Activated CD4-positive, alpha-beta memory T cell treated with anti-CD3 and anti-CD28 coated beads for 36 hours (primary cell): Measurements from ENCODE around the gene RIMS4. TPM values are rescaled to one million over a fixed set of nuclear protein-coding genes. Genes with fewer than 3 reads are reported as not detected.

Source experiments
- CTCF ChIA-PET: fragments of 350-600 bp; sonication (Branson Sonifier 250); formaldehyde crosslinking; loops from one replicate; lab custom pipeline; 2021; ENCODE audit warnings: antibody characterized with exemption, inconsistent platforms; lab: Charles Lee
- POLR2A ChIA-PET: fragments of 350-600 bp; sonication (Branson Sonifier 250); formaldehyde crosslinking; loops from one replicate; lab custom pipeline; 2021; ENCODE audit warnings: antibody characterized with exemption; lab: Charles Lee
- DNase-seq: peaks from one replicate; pipeline ENCODE4 v3.0.0-alpha.2; 2020
- H3K27ac Mint-ChIP-seq: one replicate; pipeline ENCODE4 v1.8.0; 2021; ENCODE audit warnings: mixed read lengths
- H3K27me3 Mint-ChIP-seq: one replicate; pipeline ENCODE4 v1.8.0; 2021; ENCODE audit warnings: mixed read lengths
- H3K36me3 Mint-ChIP-seq: one replicate; pipeline ENCODE4 v1.8.0; 2021; ENCODE audit warnings: mixed read lengths
- H3K4me1 Mint-ChIP-seq: one replicate; pipeline ENCODE4 v1.8.0; 2021; ENCODE audit warnings: low read depth, mixed read lengths
- H3K4me3 Mint-ChIP-seq: one replicate; pipeline ENCODE4 v1.8.0; 2021; ENCODE audit warnings: mild to moderate bottlenecking, mixed read lengths
- H3K9me3 Mint-ChIP-seq: one replicate; pipeline ENCODE4 v1.8.0; 2021; ENCODE audit warnings: mixed read lengths
- intact Hi-C: fragments of 100-400 bp; cut with micrococcal nuclease; formaldehyde crosslinking; loops from one replicate; pipeline ENCODE4 v1.15.1; 2023
- total RNA-seq, 2 experiments: library from RNA; stranded (reverse); gene quantifications; one replicate each; pipeline ENCODE4 v1.2.3, GENCODE V29; 2021

The RIMS4 gene
- total RNA-seq, 2 experiments from 2014 or later = not detected

GRCh38 chr20:44805335-44805978 is 4.9 kb downstream of the RIMS4 start:
- Mint-ChIP-seq H3K27me3 (peaks cover 32% of the 10 kb centered on the region), H3K27ac (no peak overlapping the region), H3K9me3 (no peaks in the 10 kb centered on the region), H3K36me3 (no peaks in the 10 kb centered on the region), H3K4me3 (no peak overlapping the region), H3K4me1 (no peaks in the 10 kb centered on the region)
- ChIA-PET CTCF (no interaction called here), POLR2A (no interaction called here)
- intact Hi-C loops = loop anchor here (10.0 kb wide), 1 partner anchor 59 kb away; no protein-coding TSS in a partner anchor
- DNase-seq = no peak

- intact Hi-C loops = loop anchor here (10.0 kb wide), 1 partner anchor 61 kb away; no protein-coding TSS in a partner anchor
- Mint-ChIP-seq H3K4me3 (no peak overlapping the region), H3K27ac (no peak overlapping the region), H3K9me3 (no peaks in the 10 kb centered on the region), H3K4me1 (no peaks in the 10 kb centered on the region), H3K27me3 (peaks cover 19% of the 10 kb centered on the region), H3K36me3 (no peaks in the 10 kb centered on the region)
- POLR2A ChIA-PET = no interaction called here
- CTCF ChIA-PET = no interaction called here
- DNase-seq = no peak
Measured at GRCh38 chr20:44803383-44803941, 6.9 kb downstream of the RIMS4 start.

GRCh38 chr20:44802702-44803101 is 7.6 kb downstream of the RIMS4 start:
- no peak for DNase-seq
- H3K27ac Mint-ChIP-seq = no peak overlapping the region
- CTCF ChIA-PET = no interaction called here
- H3K27me3 Mint-ChIP-seq = peaks cover 11% of the 10 kb centered on the region
- no peak overlapping the region for H3K4me3 Mint-ChIP-seq
- H3K4me1 Mint-ChIP-seq = no peaks in the 10 kb centered on the region
- intact Hi-C loops = loop anchor here (10.0 kb wide), 1 partner anchor 62 kb away; no protein-coding TSS in a partner anchor
- POLR2A ChIA-PET = no interaction called here
- no peaks in the 10 kb centered on the region for H3K9me3 Mint-ChIP-seq
- no peaks in the 10 kb centered on the region for H3K36me3 Mint-ChIP-seq

GRCh38 chr20:44800391-44801046 is 9.8 kb downstream of the RIMS4 start:
- intact Hi-C loops = loop anchor here (10.0 kb wide), 1 partner anchor 64 kb away; no protein-coding TSS in a partner anchor
- DNase-seq = no peak
- Mint-ChIP-seq H3K4me3 (no peak overlapping the region), H3K36me3 (no peaks in the 10 kb centered on the region), H3K27me3 (peaks cover 2% of the 10 kb centered on the region), H3K4me1 (no peaks in the 10 kb centered on the region), H3K9me3 (no peaks in the 10 kb centered on the region), H3K27ac (no peak overlapping the region)
- POLR2A ChIA-PET = no interaction called here
- CTCF ChIA-PET = interaction anchor here (0.8 to 1.6 kb wide), 4 partner anchors 15 to 68 kb away, joined by 3 to 5 read pairs (median 4); no protein-coding TSS in a partner anchor

- no peaks in the 10 kb centered on the region for H3K9me3 Mint-ChIP-seq
- POLR2A ChIA-PET = no interaction called here
- H3K36me3 Mint-ChIP-seq = no peaks in the 10 kb centered on the region
- CTCF ChIA-PET = interaction anchor here (0.8 to 1.6 kb wide), 3 partner anchors 14 to 67 kb away, joined by 3 to 5 read pairs (median 4); no protein-coding TSS in a partner anchor
- H3K27me3 Mint-ChIP-seq = peaks cover 2% of the 10 kb centered on the region
- no peaks in the 10 kb centered on the region for H3K4me1 Mint-ChIP-seq
- no peak overlapping the region for H3K4me3 Mint-ChIP-seq
- intact Hi-C loops = loop anchor here (10.0 kb wide), 1 partner anchor 65 kb away; no protein-coding TSS in a partner anchor
- no peak overlapping the region for H3K27ac Mint-ChIP-seq
- DNase-seq = no peak
Measured at GRCh38 chr20:44799691-44800090, 10.7 kb downstream of the RIMS4 start.

- Mint-ChIP-seq H3K4me1 (no peaks in the 10 kb centered on the region), H3K9me3 (no peaks in the 10 kb centered on the region), H3K4me3 (no peak overlapping the region), H3K27me3 (peaks cover 2% of the 10 kb centered on the region), H3K27ac (no peak overlapping the region), H3K36me3 (no peaks in the 10 kb centered on the region)
- ChIA-PET POLR2A (no interaction called here), CTCF (no interaction called here)
- intact Hi-C loops = no loop called here
- DNase-seq = no peak
Measured at GRCh38 chr20:44796758-44797457, 13.4 kb downstream of the RIMS4 start.

- DNase-seq = no peak
- Mint-ChIP-seq H3K4me3 (no peak overlapping the region), H3K4me1 (no peaks in the 10 kb centered on the region), H3K27me3 (peaks cover 4% of the 10 kb centered on the region), H3K36me3 (no peaks in the 10 kb centered on the region), H3K9me3 (no peaks in the 10 kb centered on the region), H3K27ac (no peak overlapping the region)
- ChIA-PET POLR2A (no interaction called here), CTCF (no interaction called here)
- intact Hi-C loops = no loop called here
Measured at GRCh38 chr20:44796311-44796710, 14.0 kb downstream of the RIMS4 start.

GRCh38 chr20:44795836-44796235 is 14.5 kb downstream of the RIMS4 start:
- Mint-ChIP-seq H3K4me1 (no peaks in the 10 kb centered on the region), H3K9me3 (no peaks in the 10 kb centered on the region), H3K27me3 (peaks cover 4% of the 10 kb centered on the region), H3K27ac (no peak overlapping the region), H3K4me3 (no peak overlapping the region), H3K36me3 (no peaks in the 10 kb centered on the region)
- intact Hi-C loops = no loop called here
- CTCF ChIA-PET = no interaction called here
- no peak for DNase-seq
- POLR2A ChIA-PET = no interaction called here

GRCh38 chr20:44792796-44793195 is 17.6 kb downstream of the RIMS4 start:
- Mint-ChIP-seq H3K4me3 (no peak overlapping the region), H3K9me3 (no peaks in the 10 kb centered on the region), H3K36me3 (no peaks in the 10 kb centered on the region), H3K4me1 (no peaks in the 10 kb centered on the region), H3K27ac (no peak overlapping the region), H3K27me3 (peaks cover 7% of the 10 kb centered on the region)
- ChIA-PET POLR2A (no interaction called here), CTCF (no interaction called here)
- intact Hi-C loops = no loop called here
- DNase-seq = no peak

- intact Hi-C loops = no loop called here
- no peak overlapping the region for H3K27ac Mint-ChIP-seq
- POLR2A ChIA-PET = no interaction called here
- H3K36me3 Mint-ChIP-seq = no peaks in the 10 kb centered on the region
- peaks cover 14% of the 10 kb centered on the region for H3K27me3 Mint-ChIP-seq
- DNase-seq = no peak
- CTCF ChIA-PET = no interaction called here
- H3K4me1 Mint-ChIP-seq = no peaks in the 10 kb centered on the region
- no peaks in the 10 kb centered on the region for H3K9me3 Mint-ChIP-seq
- H3K4me3 Mint-ChIP-seq = no peak overlapping the region
Measured at GRCh38 chr20:44790638-44791393, 19.5 kb downstream of the RIMS4 start.

GRCh38 chr20:44788706-44789456 is 21.5 kb downstream of the RIMS4 start:
- ChIA-PET POLR2A (no interaction called here), CTCF (no interaction called here)
- H3K27ac Mint-ChIP-seq = no peak overlapping the region
- no peaks in the 10 kb centered on the region for H3K4me1 Mint-ChIP-seq
- no peaks in the 10 kb centered on the region for H3K9me3 Mint-ChIP-seq
- no peaks in the 10 kb centered on the region for H3K36me3 Mint-ChIP-seq
- peaks cover 14% of the 10 kb centered on the region for H3K27me3 Mint-ChIP-seq
- no peak overlapping the region for H3K4me3 Mint-ChIP-seq
- DNase-seq = no peak
- intact Hi-C loops = no loop called here
